HG03469 (cell line): ENCODE data around the gene IFT22.
"Not testable (repeated sequence)": the region's sequence is repeated elsewhere in the genome, so short reads cannot be mapped to it uniquely, and the experiment has no call there.

Experiments
- ATAC-seq: cut with Tn5 transposase; IDR thresholded peaks from one replicate; pipeline ENCODE4 v1.9.1; 2021; ENCODE audit warnings: mild to moderate bottlenecking, moderate library complexity, moderate number of reproducible peaks; ENCODE audit not compliant: unreplicated experiment

The IFT22 gene

DNA sequence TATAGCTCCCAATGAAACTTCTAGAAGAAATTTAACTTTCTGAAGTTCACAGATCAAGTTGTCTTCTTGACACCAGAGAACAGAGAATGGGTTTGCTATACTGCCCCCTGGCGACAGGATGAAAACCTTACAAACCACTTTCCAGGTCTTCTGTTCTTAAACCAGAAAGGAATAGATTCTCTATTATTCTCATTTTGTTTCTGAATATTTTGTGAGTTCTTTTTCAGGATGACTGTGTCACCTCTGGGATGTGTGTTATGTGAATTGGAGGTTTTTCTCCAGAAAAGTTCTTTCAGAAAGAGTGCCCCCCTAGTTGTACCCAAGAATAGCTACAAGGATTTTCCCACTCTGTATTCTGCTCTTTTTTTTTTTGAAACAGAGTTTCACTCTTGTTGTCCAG, 6.3 kb downstream of the IFT22 start:
- no peak for ATAC-seq

DNA sequence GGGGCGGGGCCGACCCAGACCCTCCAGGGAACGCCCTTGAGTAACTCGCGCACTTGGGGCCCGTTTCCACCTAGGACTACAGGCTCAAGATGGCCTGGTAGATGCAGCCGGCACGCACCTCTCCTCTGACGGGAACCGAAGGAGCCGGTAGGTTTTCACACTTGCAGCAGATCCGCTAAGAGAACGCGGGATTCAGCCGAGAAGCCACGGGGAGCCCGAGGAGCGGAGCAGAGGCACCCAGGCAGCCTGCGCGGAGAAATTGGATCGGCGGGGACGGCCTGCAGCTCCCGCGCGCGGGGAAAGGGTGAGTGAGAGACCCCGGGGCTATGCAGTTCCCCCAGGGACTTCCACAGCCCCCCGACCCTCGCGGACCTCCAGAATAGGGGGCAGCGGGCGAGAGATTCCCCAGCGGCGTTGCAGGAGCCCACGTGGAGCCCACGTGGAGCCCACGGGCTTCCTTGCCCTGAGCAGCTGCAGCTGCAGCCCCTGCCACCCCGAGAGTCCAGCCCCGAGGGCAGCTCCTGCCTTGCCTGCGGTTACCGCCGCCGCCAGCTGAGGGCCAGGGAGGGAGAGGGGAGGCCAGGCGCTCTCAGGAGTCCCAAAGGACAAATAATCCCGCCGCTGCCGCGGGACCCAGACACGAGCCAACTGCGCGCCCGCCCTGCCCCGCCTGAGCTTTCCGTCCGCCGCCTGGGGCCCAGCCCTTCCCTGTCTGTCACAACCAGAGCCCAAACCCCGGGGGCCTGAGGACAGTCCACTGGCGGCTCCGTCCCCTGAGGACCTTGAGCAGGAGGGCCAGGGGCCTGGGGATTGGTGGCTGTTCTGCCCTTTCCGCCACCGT, 13.1 kb downstream of the IFT22 start:
- no peak for ATAC-seq

DNA sequence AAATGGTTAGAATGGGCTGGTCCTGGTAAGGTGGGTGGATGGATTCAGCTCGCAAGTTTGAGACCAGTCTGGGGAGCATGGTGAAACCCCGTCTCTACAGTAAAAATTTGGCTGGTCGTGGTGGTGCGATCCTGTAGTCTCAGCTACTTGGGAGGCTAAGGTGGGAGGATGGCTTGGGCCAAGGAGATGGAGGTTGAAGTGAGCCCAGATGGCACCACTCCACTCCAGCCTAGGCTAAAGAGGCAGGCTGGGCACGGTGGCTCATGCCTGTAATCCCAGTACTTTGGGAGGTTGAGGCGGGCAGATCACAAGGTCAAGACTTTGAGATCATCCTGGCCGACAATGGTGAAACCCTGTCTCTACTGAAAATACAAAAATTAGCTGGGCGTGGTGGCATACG, 15.3 kb downstream of the IFT22 start:
- ATAC-seq, result no peak

DNA sequence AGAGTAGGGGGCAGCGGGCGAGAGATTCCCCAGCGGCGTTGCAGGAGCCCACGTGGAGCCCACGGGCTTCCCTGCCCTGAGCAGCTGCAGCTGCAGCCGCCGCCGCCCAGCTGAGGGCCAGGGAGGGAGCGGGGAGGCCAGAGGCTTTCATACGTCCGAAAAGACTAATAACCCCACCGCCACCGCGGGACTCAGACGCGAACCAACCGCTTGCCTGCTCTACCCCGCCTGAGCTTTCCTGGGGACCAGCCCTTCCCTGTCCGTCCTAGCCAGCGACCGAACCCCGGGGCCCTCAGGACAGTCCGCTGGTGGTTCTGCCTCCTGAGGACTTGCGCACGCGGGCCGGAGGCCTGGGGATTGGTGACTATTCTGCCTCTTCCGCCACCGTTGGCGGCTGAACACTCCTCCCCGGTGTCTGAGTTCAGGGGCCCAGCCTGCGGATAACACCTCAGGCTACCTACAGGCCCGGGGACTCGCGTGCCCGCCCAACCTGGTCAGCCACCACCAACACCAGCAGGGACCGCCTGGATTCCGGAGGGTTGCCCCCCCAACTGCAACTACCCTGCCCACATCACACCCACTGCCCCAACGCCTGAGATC, 18.4 kb downstream of the IFT22 start:
- ATAC-seq, result no peak

DNA sequence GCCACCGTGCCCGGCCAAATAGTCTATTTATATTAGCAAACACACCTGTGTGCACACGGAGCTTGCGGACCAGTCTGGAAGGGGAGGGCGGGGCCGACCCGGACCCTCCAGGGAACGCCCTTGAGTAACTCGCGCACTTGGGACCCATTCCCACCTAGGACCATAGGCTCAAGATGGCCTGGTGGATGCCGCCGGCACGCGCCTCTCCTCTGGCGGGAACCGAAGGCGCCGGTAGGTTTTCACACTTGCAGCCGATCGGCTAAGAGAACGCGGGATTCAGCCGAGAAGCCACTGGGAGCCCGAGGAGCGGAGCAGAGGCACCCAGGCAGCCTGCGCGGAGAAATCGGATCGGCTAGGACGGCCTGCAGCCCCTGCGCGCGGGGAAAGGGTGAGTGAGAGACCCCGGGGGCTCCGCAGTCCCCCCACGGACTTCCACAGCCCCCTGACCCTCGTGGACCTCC, 18.9 kb downstream of the IFT22 start:
- ATAC-seq, result no peak

DNA sequence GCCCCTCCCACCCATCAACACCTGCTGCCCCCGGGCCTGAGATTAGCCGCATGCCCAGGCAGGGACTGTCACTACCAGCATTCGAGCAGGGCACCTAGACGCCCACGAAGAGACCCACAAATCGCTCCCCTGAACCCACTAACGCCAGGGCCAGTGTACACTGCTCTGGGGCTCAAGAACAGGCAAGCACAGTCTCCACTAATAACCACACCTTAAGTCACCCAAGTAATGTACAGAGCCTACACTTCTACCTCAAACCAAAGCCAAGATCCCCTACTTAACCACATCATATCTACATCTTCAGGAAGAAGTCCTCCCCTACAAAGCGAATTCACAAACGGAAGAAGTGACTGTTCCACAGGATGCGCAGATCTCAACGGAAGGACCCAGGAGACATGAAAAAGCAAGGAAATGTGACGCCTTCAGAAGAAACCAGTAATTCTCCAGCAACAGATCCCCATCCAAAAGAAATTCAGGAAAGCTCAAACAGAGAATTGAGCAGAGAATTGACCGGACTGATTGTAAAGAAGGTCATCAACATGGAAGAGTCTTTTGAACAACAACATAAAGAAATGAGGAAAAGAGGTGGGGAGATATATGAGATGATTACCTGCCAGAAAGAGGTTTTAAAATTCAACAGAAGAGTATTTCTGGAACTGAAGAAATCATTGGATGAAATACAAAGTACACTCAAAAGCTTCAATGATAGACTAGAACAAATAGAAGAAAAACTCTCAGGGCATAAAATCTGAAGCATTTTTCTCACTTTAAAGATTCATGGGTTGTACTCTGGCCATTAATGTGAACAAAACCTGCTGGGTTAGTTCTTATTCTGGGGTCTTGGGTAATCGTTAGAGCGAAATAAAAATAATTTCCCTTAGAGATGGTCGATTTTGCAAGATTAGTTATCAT, 20.9 kb downstream of the IFT22 start:
- ATAC-seq, result no peak

DNA sequence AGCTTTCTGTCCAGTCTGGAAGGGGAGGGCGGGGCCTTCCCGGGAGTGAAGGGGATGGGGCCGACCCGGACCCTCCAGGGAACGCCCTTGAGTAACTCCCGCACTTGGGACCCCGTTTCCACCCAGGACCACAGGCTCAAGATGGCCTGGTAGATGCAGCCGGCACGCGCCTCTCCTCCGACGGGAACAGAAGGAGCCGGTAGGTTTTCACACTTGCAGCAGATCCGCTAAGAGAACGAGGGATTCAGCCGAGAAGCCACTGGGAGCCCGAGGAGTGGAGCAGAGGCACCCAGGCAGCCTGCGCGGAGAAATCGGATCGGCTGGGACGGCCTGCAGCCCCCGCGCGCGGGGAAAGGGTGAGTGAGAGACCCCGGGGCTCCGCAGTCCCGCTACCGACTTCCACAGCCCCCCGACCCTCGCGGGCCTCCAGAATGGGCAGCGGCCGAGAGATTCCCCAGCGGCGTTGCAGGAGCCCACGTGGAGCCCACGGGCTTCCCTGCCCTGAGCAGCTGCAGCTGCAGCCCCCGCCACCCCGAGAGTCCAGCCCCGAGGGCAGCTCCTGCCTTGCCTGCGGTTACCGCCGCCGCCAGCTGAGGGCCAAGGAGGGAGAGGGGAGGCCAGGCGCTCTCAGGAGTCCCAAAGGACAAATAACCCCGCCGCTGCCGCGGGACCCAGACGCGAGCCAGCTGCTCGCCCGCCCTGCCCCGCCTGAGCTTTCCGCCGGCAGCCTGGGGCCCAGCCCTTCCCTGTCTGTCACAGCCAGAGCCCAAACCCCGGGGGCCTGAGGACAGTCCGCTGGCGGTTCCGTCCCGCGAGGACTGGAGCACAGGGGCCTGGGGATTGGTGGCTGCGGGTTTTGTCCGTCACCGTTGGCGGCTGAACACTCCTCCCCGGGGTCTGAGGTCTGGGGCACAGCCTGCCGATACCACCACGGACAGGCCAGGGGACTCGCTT, 21.8 kb downstream of the IFT22 start:
- no peak for ATAC-seq

DNA sequence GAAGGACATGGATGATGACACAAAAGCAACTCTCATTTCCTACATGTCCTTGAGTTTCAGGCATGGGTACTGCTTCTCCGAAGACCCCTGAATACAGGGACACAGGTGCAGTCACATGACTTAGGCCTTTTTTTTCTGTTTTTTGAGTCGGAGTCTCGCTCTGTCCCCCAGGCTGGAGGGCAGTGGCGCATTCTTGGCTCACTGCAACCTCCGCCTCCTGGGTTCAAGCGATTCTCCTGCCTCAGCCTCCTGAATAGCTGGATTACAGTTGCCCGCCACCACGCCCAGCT, 26.8 kb downstream of the IFT22 start:
- ATAC-seq, result no peak

DNA sequence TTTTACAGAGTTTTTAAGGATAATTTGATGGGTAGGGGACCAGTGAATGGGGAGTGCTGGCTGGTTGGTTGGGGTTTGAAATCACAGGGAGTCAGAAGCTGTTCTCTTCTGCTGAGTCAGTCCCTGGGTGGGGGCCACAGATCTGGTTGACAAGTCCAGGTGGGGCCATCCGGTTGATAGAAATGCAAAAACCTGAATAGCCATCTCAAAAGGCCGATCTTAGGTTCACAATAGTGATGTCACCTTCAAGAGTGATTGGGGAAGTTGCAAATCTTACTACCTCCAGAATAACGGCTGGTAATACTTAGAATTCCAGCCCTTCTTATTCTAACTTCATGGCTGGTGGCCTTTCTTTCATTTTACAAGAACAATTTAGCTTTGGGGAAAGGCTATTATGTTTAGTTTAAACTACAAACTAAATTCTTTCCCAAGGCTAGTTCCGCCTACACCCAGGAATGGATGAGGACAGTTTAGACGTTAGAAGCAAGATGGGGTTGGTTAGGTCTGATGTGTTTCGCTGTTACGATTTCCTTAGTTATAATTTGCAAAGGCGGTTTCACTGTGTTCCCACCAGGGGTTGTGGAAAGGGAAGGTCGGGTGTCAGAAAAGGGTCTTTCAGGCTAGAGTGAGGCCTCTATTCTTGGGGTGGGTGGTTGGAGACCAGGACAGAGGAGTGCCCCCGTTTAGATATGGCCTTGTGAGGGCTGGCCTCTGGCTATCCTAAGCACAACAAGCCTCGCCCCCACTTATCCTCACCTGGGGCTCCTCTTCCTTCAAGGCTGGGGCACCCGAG, 27.4 kb downstream of the IFT22 start:
- ATAC-seq, result no peak

DNA sequence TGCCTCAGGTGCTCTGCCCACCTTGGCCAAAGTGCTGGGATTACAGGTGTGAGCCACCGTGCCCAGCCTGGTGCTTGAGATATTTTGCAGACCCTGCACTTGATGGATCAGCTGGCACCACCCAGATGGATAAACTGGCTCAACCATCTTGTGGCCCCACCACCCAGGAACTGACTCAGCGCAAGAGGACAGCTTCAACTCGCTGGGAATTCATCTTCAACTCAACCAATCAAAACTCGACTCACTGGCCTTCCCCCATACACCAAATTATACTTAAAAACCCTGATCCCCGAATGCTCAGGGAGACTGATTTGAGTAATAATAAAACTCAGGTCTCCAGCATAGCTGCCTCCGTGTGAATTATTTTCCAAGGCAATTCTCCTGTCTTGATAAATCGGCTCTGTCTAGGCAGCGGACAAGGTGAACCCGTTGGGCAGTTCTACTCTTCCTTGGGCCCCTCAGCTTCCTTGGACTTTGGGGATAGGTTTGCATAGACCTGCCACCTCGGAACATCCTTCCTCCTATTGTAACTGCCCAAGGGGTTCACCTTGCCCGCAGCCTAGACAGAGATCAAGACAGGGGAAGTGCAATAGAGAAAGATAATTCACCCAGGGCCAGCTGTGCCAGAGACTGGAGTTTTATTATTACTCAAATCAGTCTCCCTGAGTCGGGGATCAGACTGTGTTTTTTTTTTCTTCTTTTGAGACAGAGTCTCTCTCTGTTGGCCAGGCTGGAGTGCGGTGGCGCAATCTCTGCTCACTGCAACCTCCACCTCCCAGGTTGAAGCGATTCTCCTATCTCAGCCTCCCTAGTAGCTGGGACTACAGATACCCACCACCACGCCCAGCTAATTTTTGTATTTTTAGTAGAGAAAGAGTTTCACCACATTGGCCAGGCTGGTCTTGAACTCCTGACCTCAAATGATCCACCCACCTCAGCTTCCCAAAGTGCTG, 28.3 kb downstream of the IFT22 start:
- ATAC-seq, result not testable (repeated sequence)

DNA sequence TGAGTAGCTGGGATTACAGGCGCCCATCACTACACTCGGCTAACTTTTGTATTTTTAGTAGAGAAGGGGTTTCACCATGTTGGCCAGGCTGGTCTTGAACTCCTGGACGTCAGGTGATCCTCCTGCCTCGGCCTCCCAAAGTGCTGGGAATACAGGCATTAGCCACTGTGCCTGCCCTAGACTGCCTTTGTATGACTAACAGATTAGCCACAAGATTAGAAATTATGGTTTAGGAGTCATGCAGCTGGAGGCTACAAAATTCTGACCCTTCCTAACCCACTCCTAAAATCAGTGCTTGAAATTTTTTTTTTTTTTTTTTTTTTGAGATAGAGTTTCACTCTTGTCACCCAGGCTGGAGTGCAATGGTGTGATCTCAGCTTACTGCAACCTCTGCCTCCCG, 29.0 kb downstream of the IFT22 start:
- not testable (repeated sequence) for ATAC-seq

DNA sequence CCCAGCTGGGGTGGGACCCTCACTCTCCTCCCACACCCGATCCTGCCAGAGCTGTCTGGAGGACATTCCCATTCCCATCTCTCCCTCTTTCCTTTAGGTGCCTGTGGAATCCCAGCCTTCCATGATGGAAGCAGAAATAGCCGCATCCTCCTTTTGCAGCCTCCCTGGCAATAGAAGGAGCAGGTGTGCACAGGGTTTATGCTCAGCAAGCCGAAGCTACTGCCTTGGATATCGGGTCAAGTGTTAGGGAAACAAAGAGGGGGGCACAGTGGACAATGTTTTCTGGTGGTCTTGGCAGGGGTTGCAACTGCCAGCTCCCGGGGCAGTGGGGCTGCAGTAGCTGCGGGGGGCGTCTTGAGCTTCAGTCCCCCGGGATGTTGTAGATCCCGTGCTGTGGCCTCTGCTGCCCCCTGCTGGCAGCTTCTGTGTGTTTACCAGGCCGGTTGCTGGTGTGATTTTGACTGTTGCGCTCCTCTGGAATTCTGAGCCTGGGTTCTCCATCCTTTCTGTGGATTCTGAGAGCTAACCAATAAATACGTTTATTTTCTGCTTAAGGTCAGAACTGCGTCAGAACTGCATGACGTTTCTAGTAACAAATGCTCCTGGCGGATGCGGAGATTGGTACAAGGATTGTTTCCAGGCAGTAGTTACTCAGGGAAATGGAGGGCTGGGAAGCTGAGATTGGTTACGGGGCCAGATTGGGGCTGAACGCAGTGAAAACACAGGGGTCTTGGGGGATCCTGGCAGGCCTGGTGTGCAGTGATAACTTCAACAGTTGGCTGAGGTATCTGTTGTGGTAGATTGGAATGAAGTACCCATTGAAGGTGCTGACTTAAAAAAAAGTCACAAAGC, 31.2 kb downstream of the IFT22 start:
- not testable (repeated sequence) for ATAC-seq

DNA sequence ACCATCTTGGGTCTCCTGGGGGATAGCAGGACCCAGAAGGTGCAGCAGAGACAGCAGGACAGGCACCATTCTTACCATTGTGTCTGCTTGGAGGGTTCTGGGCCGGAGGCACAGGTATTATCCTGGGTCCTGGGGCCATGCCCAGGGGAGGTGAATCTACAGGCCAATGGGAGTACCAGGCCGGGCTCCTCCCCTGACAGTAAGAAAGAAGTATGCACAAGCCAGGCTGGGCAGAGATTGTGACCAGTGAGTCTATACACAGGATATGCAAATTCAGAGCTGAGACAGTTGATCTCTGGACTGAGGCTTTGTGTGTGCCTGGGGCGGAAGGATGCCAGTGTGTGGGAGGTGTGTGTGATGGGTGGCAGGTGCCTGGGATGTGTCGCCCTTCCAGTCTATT, 31.9 kb downstream of the IFT22 start:
- ATAC-seq, result peak; percentile 91

DNA sequence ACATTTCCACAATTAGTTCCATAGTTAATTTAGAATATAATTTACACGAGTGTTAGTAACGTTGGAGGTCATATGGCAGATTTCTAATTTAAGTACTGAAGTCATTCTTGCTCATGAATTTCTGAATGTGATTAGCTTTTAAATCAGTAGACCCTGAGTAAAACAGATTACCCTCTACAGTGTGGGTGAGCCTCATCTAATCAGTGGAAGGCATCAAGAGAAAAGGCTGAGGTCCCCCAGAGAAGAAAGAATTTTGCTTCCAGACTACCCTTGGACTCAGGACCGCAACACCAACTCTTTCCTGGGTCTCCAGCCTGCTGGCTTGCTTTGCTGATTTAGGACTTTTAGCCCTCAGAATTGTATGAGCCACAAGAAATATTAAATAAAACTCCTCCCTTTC, 33.2 kb downstream of the IFT22 start:
- ATAC-seq, result no peak

DNA sequence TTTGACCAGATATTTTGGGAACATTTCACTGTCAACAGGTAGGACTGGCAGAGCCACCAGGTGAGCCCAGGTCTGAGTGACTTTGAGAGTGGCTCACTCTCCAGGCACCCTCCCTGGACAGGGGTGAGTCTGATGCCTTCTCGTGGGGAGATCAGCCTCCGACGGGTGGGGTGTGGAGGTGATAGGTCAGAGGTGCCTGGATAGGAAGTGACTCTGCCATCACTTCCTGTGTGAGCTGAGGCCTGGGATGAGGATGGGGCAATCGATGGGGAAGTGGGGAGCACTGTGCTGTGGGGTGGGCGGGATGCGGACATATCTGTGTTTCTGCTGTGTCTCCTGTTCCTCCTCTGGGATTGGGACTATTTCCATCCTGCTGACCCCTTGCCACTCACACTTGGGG, 34.6 kb downstream of the IFT22 start:
- ATAC-seq, result no peak

DNA sequence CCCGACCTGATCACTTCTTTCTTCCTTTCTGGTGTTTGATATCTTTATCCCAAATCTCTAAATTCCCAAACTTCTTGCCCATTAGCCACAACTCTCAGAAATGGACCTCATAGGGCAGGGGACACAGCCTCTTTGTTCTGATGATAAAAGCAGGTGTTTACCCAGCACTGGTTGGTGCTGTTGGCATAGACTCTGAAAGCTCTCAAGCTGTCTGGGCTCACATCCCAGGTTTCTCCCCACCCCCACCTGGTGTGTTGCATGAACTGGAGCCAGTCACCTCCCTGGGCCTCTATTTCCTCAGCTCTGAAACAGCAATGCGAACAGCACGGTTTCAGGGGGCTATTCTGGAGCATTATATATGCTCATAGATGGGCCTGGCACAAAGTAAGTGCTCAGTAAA, 35.7 kb downstream of the IFT22 start:
- not testable (repeated sequence) for ATAC-seq

DNA sequence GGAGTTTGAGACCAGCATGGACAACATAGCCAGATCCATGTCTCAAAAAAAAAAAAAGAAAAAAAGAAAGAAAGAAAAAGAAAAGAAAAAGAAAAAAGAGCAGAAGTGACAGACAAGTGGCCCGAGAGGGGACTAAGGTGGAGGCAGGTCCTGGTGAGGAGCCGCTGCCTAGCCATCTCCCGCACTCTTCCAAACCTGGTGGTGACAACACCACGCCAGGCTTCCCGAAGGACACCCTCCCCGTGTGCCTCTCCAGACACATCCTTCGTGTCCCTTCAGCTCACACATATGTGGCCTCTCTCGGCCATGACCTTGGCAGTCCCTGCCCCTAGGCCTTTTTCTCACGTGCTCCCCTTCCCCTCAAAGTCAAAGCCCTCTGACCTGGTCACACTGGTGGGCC, 36.4 kb downstream of the IFT22 start:
- ATAC-seq, result no peak

DNA sequence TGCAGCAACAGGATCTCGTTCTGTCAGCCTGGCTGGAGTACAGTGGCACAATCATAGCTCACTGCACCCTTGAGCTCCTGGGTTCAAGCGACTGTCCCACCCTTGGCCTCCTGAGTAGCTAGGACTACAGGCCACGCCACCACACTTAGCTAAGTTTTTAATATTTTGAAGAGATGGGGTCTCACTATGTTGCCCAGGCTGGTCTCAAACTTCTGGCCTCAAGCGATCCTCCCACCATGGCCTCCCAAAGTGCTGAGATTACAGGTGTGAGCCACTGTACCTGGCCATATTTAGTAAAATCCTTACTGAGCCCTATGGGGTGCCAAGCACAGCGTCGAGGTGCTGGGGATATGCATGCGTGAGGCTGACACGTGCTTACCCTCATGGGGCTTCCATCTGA, 40.7 kb downstream of the IFT22 start:
- ATAC-seq, result not testable (repeated sequence)
